Fibroblast of lung (primary cell): ENCODE data around the gene SERPINA9.

Source experiments
- EZH2 ChIP-seq: IDR thresholded peaks from 2 replicates; pipeline ENCODE4 v1.5.1; 2012; ENCODE audit warnings: low read length, control low read depth, mild to moderate bottlenecking; ENCODE audit errors: missing control alignments
- TF ChIP-seq, protein P1 (sequence below), 2 donors: IDR thresholded peaks in 1 of 2; conservative IDR thresholded peaks in 1 of 2; 1 replicate in 1 of 2; 2 replicates in 1 of 2; pipeline ENCODE4 v1.5.1; 2011 to 2012; ENCODE audit warnings: low read length in 2 of 2, control low read depth in 1 of 2, inconsistent platforms in 1 of 2, low read depth in 1 of 2, mild to moderate bottlenecking in 1 of 2

DNA sequence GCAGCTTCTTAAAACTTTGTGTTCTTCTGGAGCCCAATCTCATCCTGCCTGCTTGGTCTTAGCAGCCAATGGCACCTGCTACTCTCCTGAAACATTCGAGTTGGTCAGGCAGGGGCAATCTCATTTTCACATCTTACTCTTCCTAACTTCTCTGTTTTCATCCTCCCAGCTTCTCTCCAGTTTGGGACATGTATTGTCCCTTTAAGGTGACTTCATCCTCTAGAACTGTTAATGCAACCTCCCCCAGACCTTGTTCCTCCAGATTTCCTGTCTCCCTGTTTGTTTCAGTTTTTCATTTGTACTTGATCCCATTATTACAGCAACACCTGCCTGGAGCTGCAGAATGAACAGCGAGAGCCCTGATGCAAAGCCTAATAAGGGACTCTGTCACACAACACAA, 54.7 kb downstream of the SERPINA9 start:
- TF ChIP-seq, protein P1, sequence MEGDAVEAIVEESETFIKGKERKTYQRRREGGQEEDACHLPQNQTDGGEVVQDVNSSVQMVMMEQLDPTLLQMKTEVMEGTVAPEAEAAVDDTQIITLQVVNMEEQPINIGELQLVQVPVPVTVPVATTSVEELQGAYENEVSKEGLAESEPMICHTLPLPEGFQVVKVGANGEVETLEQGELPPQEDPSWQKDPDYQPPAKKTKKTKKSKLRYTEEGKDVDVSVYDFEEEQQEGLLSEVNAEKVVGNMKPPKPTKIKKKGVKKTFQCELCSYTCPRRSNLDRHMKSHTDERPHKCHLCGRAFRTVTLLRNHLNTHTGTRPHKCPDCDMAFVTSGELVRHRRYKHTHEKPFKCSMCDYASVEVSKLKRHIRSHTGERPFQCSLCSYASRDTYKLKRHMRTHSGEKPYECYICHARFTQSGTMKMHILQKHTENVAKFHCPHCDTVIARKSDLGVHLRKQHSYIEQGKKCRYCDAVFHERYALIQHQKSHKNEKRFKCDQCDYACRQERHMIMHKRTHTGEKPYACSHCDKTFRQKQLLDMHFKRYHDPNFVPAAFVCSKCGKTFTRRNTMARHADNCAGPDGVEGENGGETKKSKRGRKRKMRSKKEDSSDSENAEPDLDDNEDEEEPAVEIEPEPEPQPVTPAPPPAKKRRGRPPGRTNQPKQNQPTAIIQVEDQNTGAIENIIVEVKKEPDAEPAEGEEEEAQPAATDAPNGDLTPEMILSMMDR (conservative IDR thresholded peaks at IDR 0.05 in 1 of 2, IDR thresholded peaks at IDR 0.05 in 1 of 2; ENCODE audit: low read depth in 1 of 2, low read length in 2 of 2), result no peak
- TF ChIP-seq EZH2, result no peak
